Hindlimb muscle (tissue), 1 donor: ENCODE results near the gene AGPAT1. TPM values are rescaled to one million over a fixed set of nuclear protein-coding genes. Genes with fewer than 3 reads are reported as not detected.
"Not testable (repeated sequence)": the region's sequence is repeated elsewhere in the genome, so short reads cannot be mapped to it uniquely, and the experiment has no call there.

Experiments
- DNase-seq: peaks from one replicate; pipeline ENCODE4 v3.0.0-alpha.2; 2013
- polyA plus RNA-seq: library from polyadenylated mRNA; unstranded; fragments of 120-200 nt; gene quantifications from one replicate; pipeline ENCODE4 v1.2.1, GENCODE V29; 2013; ENCODE audit not compliant: insufficient read length

The AGPAT1 gene, protein sequence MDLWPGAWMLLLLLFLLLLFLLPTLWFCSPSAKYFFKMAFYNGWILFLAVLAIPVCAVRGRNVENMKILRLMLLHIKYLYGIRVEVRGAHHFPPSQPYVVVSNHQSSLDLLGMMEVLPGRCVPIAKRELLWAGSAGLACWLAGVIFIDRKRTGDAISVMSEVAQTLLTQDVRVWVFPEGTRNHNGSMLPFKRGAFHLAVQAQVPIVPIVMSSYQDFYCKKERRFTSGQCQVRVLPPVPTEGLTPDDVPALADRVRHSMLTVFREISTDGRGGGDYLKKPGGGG
- polyA plus RNA-seq: 66.1 TPM

DNA sequence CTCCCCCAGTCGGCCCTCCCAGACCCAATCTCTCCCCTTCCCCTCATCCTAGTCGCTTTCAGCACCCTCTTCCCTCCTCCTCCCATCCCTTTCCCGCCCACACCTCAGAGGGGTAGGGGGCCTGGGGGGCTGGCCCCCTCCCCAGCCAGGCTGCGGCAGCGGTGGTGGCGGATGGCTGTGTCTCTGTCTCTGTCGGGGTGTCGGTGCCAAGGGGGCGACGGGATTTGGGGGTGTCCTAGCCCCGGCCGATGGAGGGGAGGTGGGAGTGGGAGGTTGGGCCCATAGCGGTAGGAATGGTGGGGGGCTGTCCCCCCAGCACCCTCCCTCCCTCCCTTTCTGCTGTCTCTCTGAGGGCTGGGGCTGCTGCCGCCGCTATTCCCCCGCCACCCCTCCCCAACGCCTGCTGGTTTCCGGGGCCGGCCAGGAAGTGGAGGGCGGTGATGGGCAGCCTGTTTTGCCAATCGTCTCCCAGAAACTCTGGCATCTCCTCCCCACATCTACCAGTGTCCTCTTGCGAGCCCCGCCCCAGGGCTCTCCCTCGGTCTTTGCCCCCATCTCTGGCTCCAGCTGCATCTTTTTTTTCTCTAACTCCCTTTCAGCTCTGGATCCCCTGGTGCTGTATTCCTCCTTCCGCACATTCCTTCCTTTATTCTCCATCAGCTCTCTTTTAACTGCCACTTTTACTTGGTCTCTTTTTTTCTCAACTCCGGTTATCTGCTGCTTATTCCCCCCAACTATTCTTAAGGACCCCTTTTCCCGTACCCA, at the start of gene AGPAT1:
Gene AGPAT1, minus strand, starts transcription at position 374 of the 765 bp plus-strand sequence. CDS start 4,588 bp downstream, outside the sequence.
- DNase-seq: peak; percentile 98

DNA sequence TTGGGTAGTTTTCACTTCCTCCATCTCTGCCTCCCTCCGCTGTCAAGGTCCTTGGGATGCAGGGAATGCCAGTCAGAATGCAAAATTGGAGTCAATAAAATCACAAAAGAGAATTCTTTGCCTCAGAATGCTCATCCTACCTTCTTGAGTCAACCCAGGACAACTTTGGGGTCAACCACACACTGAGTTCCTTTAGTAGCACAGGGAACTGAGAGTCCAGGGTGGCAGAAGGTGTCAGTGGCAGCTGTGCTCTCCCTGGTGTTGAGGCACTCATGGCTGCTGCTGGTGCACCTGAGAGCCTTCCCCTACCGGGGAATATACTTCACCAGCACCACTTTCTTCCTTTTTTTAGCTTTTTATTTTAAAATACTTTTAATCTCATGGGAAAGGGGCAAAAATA, 48.8 kb upstream of the AGPAT1 start:
- no peak for DNase-seq

DNA sequence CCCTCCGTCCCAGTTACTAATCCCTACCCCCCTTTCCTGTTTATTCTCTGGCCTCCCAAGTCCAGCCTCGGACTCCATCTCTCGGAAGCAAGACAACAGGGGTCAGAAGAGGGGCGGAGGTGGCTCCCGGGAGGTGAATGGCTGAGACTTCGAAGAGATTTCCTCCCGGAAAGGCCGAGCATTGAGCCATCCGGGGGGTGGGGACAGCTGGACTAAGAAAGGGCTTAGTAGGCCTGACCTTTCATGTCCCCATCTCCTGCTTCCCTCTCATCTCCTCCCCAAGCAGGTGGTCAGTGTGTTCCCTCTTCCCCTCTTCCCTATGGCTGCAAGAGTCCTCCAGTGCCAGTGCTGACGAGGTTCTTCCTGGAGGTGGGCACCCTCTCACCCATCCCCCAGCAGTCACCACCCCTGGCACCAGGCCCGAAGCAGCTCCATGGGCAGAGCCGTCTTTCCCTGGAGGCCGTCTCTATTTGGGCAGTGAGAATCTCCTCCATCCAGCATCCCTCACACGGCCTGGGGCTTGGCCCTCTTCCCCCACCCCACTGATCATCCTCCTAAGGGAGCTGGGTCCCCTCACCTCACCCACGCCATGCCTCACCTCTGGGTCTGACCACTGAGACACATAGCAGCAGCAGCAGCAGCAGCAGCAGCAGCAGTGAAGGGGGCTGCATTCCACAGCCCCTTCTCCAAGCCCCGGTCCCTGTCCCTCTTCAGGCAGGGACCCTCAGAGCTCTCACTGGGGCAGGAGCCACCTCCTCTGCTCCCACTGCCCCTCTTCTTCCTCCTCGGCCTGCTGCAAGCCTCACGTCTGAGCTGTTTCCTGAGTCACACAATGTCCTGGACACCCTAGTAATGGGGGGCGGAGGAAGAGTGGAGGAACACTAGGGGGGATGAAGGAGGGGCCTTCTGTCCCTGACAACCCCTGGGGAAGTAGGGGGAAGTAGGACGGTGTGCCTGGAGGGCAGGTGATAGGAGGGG, 47.7 kb upstream of the AGPAT1 start, which contains the start of gene NOTCH4:
Gene NOTCH4, minus strand, starts transcription at position 810 of the 978 bp plus-strand sequence. Its CDS starts 139 bp downstream, at position 671.
- DNase-seq: no peak

DNA sequence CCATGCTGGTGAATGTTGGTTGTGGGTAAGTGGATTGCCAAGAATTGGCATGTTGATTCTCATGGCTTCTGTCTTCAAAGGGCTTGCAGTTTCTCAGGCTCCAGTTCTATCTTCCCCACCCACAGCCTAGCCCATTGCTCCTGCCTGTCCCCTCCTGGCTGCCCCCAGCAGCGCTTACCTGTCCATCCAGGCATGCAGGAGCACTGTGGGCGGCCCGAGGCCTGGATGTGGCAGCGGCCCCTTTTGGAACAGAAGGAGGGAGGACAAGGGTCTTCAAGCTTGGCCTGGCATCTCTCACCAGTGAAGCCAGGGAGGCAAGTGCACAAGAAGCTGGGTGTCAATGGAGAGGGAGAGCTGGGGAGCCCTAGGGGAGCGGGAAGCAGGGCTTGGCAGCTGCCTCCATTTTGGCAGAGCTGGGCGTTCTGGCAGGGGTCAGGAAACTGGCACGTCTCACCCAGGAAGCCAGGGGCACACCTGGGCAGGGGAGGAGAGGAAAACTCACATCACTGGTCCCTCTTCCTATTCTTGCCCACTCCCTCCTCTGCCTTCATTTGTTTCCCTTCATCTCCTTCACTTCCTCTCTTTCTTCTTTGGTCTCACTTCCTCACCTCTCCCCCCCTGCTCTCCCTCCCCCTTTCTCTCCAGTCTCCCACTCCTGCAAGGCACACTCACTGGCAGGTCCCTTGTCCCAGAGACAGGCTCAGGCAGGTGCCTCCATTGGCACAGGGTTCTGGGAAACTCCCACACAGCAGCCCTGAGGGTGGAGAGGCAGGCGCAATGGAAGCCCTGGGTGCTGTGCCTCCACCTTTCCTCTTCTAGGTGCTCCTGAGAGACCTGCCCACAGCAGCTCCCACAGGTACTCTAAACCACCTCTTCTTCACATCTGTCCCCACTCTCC, 46.7 kb upstream of the AGPAT1 start:
- no peak for DNase-seq

DNA sequence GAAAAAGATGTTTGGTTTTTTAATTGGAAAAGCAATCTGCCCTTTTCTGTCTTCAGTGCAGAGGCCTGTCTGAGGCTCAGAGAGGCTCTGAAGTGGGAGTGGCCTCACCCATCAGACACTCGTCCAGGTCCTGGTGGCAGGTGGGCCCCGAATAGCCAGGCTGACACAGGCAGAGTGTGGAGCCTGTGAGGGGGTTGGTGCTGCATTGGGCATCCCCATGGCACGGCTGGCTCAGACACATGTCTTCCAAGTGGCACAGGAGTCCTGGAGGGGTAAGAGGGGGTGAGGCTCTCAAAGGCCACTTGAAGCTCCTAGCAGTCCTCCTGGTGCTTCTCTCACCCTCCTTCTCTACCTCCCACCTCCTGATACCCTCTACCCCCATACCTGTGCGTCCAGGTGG, 44.1 kb upstream of the AGPAT1 start:
- no peak for DNase-seq

DNA sequence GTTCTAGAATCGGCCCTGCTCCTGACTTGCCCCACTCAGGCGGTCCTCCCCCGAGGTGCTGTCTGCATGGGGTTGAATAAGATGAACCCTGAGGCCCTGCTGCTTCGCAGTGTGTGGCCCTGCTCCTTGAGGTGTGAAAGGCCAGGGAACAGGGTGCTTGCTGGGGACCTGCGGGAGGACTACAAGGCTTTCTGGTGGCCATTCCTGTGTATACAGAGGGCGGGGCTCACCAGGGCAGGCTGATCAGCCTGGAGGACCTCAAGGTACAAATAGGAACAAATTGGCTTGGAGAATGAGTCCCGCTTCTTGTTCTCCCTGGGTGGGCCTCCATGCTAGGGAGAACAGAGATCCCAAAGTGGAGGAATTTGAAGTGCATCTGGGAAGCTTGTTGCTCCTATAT, 42.3 kb upstream of the AGPAT1 start:
- no peak for DNase-seq

DNA sequence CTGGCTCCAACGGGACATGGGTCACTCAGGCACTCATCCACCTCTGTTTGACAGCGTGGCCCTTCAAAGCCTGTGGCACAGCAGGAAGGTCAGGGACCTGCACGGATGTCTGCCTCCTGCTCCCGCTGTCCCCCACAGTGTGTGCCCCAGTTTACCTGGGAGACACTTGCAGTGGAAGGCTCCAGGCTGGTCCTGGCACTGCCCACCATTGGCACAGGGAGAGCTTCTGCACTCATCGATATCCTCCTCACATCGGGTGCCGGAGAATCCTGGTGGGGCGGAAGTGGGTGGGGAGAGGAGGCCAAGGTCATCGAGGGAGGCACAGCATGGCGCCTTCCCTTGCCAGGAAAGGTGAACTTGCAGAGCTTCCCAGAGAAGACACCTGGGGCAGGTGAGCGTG, 41.1 kb upstream of the AGPAT1 start:
- DNase-seq: no peak

DNA sequence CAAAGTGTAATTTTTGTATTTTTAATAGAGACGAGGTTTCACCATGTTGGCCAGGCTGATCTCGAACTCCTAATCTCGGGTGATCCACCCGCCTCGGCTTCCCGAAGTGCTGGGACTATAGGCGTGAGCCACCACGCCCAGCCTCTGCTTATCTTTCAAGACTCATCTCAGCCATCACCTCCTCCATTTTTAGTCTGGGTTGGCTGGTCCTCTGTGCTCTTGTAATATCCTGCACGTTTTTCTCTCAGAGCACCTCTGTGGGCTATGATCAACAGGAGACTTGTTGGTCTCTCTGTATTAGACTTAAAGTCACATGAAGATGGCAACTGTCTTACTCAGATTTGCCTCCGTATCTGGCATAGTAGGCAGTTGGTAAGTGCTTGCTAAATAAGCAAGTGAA, 40.4 kb upstream of the AGPAT1 start:
- DNase-seq: no peak

DNA sequence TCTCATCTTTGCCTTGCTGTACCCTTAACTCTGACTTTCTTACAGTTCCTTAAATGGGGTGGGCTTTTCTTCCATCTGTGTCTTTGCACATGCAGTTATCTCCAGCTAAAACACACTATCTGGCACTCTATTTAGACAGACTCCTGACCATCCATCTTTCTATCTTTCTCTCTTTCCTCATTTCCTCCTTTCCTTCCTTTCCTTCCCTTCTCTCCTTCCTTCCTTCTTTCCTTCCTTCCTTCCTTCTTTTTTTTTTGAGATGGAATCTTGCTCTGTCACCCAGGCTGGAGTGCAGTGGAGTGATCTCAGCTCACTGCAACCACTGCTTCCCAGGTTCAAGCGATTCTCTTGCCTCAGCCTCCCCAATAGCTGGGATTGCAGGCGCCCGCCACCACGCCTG, 39.7 kb upstream of the AGPAT1 start:
- DNase-seq: no peak

DNA sequence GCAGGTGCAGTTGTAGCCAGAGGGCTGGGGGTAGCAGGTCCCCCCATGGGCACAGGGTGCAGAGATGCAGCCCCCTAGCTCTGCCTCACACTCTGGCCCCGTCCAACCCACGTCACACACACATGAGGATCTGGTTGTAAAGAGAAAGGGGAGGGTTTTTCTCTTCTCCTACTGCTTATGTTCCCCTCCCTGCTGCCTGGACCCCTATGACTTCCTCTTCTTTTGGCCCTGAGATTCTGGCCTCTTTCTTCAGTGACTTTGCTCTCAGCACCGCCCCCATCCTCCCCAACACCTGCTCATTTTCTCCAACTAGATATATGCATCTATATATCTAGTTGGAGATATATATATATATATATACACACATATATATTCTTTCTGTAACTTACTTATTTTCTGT, 38.2 kb upstream of the AGPAT1 start:
- no peak for DNase-seq

DNA sequence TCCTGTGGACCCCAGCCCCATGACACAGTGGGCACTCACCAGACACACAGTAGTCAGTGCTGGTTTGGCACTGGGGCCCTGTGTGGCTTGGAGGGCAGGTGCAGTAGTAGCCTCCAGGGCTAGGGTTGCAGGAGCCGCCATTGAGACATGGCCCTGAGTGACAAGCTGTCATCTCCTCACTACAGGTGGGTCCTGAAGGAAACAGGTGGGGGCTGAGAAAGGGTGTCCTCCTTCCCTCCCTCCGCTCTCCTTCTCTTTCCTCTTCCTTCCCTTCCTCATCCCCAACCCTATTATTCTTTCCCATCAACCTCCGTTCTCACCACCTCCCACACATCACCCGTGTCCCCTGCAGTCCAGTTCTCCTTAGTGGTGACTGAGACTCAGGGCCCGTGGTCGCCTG, 37.8 kb upstream of the AGPAT1 start:
- no peak for DNase-seq

DNA sequence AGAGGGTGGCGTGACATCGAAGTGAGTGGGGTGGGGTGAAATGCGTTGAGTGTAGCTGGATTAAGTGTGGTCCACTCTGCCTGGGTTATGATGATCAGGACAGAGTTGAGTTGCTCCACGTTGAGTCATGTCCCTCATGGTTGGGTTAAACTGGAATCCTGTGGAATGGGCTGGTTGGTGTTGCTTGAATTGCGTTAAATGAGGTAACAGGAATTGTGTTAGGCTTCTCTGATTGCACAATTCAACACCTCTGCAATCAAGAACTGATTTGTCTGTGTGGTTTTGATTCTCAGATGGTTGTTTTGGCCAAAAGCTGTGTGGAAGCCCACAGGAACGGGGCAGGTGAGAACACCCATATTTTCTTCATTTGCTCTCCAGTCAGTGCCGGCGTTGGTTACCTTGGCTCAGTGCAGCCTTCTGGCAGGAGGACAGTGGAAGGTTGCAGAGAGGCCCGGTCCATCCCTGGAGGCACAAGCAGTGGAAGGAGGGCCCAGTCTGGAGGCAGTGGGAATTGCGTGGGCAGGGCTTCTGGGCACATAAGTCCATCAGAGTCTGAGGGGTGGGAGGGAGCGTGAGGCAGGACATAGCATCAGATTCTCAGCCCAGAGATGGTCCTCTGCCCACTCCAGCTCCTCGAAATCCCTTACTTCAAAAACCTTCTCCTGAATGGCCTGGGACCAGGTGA, 36.3 kb upstream of the AGPAT1 start:
- no peak for DNase-seq

DNA sequence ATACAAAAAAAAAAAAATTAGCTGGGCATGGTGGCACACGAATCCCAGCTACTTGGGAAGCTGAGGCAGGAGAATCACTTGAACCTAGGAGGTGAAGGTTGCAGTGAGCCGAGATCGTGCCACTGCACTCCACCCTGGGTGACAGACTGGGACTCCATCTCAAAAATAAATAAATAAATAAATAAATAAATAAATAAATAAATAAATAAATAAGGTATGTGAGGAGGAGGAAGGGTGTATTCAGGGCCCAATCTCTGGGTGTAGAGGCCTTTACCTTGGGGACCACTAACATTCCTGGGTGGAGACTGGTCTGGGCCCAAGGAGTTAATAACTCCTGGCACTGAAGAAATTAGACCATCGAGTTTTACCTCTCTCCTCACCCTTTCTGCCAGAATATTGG, 35.5 kb upstream of the AGPAT1 start:
- not testable (repeated sequence) for DNase-seq

DNA sequence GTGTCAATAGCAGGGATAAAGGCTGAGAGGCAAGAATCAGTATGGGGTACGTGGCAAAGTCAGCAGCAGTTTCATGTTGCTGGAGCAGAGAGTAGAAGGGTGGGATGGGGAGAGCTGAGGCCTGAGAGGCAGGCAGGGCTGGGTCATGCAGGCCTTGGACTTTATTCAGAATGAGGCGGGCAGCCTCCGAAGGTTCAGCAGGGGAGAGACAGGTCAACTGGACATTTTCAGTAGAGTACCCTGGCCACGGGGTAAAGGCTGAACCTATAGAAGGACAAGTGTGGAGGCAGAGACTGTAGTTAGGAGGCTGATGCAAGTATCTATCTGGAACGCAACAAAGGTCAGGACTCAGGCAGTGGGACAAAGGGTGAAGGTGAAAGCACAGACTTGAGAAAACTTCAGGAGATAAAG, 34.3 kb upstream of the AGPAT1 start:
- no peak for DNase-seq

DNA sequence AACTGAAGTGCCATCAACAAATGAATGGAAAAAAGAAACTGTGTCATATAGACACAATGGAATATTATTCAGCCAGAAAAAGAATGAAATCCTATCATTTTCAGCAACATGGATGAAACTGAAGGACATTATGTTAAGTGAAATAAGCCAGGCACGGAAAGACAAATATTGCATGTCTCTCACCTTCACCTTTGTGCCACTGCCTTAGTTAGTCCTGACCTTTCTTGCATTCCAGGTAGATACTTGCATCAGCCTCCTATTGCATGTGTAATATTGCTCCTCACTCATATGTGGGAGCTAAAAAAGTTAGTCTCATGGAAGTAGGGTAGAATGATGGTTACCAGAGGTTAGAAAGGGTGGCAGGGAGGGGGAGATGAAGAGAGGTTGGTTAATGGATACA, 33.1 kb upstream of the AGPAT1 start:
- no peak for DNase-seq

DNA sequence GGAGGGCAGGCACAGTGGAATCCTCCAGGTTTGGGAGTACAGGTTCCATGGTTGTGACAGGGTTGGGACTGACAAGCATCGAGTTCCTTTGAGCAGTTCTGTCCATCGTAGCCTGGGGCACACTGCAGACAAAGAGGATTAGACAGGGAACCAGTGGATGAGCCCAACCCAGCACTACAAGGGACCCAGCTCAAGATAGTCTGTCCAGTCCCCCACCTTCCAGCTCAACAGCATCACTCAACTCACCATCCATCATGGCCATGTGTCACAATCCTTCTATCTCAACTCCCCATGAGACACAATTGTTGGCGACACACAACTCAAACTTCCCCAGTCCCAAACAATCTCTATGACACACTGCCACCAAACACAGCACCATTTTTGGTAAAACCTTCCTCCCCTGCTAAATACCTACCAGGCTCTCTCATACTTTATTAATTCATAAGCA, 28.4 kb upstream of the AGPAT1 start:
- DNase-seq: no peak

DNA sequence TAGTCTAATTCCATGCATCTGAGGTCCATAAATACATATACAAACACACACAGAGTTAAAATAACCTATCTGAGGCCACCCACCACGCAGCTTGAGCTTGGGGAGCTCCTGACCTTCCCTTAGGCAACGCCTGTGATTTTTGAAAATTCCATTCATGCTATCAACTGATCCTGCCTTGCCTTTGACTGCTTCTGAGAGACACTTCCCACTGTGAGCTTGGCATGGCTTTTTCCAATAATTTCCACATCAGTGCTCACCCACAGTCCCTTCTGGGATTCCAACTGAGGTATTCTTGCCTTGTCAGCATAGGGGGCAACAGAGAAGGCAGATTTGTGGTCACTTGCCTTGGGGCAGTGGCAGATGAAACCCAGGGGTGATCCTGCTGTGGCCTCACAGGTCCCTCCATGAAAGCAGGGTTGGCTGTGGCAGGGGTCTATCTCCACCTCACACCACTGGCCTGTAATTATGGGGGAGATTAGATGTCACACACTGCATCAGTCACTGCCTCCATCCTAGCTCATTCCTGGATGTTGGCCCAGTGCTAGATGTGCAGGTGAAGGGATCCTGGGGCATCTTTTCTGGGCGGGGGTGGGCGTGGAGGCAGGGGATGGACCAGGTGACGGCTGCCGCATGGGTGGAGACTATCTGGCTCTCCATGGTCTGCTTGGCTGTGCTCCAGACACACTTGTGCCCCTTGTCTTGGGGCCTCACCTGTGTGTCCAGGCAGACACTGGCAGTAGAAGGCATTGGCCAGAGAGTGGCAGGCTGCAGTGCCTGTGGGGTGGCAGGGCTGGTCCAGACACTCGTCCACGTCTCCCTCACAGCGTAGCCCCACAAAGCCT, 27.8 kb upstream of the AGPAT1 start:
- DNase-seq: no peak

DNA sequence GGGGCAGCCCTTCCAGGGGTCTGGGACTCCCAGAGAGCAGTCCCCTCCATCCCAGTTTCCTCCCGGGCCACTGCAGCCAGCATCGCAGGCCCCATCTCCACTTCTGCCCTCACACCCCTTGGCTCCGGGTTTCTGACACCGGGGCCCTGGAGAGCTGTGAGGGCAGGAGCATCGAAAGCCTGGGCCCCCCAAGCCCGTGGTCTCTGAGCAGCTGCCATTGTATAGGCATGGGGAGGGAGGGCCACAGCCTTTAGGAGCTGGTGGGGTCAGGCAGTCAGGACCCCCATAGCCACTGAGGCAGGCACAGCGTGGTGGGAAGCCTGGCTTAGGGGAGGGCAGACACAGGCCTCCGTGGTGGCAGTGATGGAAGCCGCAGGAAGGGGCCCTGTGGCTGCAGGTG, 26.3 kb upstream of the AGPAT1 start:
- no peak for DNase-seq

DNA sequence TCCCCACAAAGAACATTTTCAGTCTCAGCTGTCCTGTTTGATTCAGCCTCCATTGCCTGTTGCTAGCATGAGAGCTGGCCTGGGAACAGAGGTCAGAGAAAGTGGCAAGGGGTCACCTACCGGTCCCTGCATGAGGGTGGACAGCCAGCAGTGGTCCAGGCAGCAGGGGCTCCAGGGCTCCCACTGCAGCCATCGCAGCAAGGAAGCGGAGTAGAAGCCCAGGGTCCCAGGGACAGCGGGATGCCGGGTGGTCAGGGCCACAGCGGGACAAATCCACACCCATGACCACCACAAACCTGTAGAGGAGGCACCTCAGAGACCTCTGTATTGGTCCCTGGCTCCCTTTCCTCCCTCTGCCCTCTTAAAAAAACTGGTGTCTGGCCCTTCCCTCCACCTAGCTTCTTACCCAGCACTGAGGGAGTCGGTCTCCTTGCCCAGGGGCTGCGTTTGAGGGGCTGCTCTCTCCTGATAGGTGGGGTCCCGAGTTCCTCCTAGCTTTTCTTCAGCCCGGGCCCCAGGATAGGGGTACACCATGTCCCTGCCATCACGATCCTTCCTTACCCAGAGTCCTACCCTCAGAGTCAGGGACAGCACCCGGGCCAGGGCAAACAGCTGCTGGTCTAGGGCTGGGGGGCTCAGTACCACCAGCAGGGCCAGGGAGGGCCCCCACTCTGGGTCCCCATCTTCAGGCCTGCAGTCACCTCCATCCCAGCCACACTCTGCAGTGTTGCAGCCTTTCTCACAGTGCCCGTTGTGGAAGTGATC, 25.0 kb upstream of the AGPAT1 start:
- DNase-seq: no peak
